K562 (cell line): ENCODE results near the gene ZBTB20. TPM values are rescaled to one million over a fixed set of nuclear protein-coding genes. Genes with fewer than 3 reads are reported as not detected.

Experiments used
- ATAC-seq: fragments of 200-7000 bp; cut with Tn5 transposase; 3 replicates; pipeline ENCODE4 v1.9.1; 2020; ENCODE audit warnings: moderate library complexity
- BruUV-seq: library from RNA; stranded (reverse); fragments of 400-500 nt; replicated peaks from 2 replicates; lab custom pipeline; 2021; lab: Mats Ljungman, UMichigan
- CTCF ChIA-PET: fragments of 300-600 bp; formaldehyde crosslinking; extraction: SDS; loops from one replicate; lab custom pipeline; 2021; ENCODE audit warnings: low intra/inter-chr PET ratio; lab: Yijun Ruan, JAX
- POLR2A ChIA-PET: fragments of 300-600, 350-650 bp; sonication (Branson Sonifier 250); formaldehyde crosslinking; extraction: SDS; loops from one replicate; lab custom pipeline; 2021; ENCODE audit warnings: antibody characterized with exemption, inconsistent platforms; lab: Yijun Ruan, JAX
- DNase-seq, 4 experiments: peaks; one replicate each; pipeline versions ENCODE4 v3.0.0 to v3.0.0-alpha.2; 2011 to 2018; ENCODE audit warnings: low spot score in 3 of 4, mixed read lengths in 3 of 4; ENCODE audit errors: extremely low read depth in 1 of 4
- FAIRE-seq: peaks from 2 replicates; lab custom pipeline; 2011; peaks lifted over from hg19 to GRCh38; lab: Jason Lieb, UNC
- H2AFZ ChIP-seq: 2 replicates; pipeline ENCODE4 v1.6.0; 2011; ENCODE audit warnings: low read depth, low read length, control low read depth, inconsistent platforms
- H3K27ac ChIP-seq: fragments of 200-600 bp; 3 replicates; pipeline ENCODE4 v1.8.0; 2011; ENCODE audit warnings: low read depth, mild to moderate bottlenecking, control low read depth, inconsistent platforms, low read length, moderate library complexity, mixed read lengths; ENCODE audit errors: extremely low read depth
- H3K27me3 ChIP-seq, 2 experiments: fragments of 300-600 bp in 1 of 2; 2 replicates in 1 of 2; 3 replicates in 1 of 2; pipeline versions ENCODE4 v1.6.0 to v1.8.0; 2011; ENCODE audit warnings: inconsistent platforms in 2 of 2, low read length in 2 of 2, mild to moderate bottlenecking in 1 of 2, mixed read lengths in 1 of 2, moderate library complexity in 1 of 2; ENCODE audit not compliant: control insufficient read depth in 2 of 2, insufficient read depth in 2 of 2
- H3K36me3 ChIP-seq: fragments of 300-600 bp; 3 replicates; pipeline ENCODE4 v1.8.0; 2011; ENCODE audit warnings: mild to moderate bottlenecking, low read length, inconsistent platforms; ENCODE audit not compliant: control insufficient read depth, insufficient read depth
- H3K4me1 ChIP-seq, 2 experiments: fragments of 200-600 bp in 1 of 2; replicated peaks in 1 of 2; 2 replicates in 1 of 2; 3 replicates in 1 of 2; pipeline versions ENCODE4 v1.5.1 to v1.8.0; 2011; ENCODE audit warnings: inconsistent platforms in 2 of 2, low read length in 2 of 2, mild to moderate bottlenecking in 1 of 2, mixed read lengths in 1 of 2, moderate library complexity in 1 of 2; ENCODE audit not compliant: control insufficient read depth in 2 of 2, insufficient read depth in 2 of 2
- H3K4me2 ChIP-seq: 2 replicates; pipeline ENCODE4 v1.6.1; 2011; ENCODE audit warnings: low read length, control low read depth, inconsistent platforms, mixed read lengths; ENCODE audit not compliant: insufficient read depth
- H3K4me3 ChIP-seq: fragments of 200-600 bp; sonication (generic), shearing (Covaris generic); 2 replicates; pipeline ENCODE4 v1.5.1; 2016; ENCODE audit warnings: control low read depth, inconsistent platforms
- H3K79me2 ChIP-seq: fragments of 200-600 bp; 3 replicates; pipeline ENCODE4 v1.8.0; 2011; ENCODE audit warnings: low read length, inconsistent platforms; ENCODE audit not compliant: control insufficient read depth, insufficient read depth
- H3K9ac ChIP-seq, 2 experiments: 2 replicates each; pipeline versions ENCODE4 v1.6.0 to v1.6.1; 2011; ENCODE audit warnings: low read depth in 2 of 2, low read length in 2 of 2, control low read depth in 1 of 2, inconsistent platforms in 1 of 2, mild to moderate bottlenecking in 1 of 2, mixed read lengths in 1 of 2; ENCODE audit not compliant: insufficient read depth in 1 of 2
- H3K9me1 ChIP-seq: one replicate; pipeline ENCODE4 v1.6.0; 2011; ENCODE audit warnings: inconsistent platforms, mild to moderate bottlenecking, low read length, moderate library complexity; ENCODE audit not compliant: control insufficient read depth, insufficient read depth
- H3K9me3 ChIP-seq: replicated peaks from 2 replicates; pipeline ENCODE4 v1.5.1; 2011; ENCODE audit warnings: low read depth, low read length, inconsistent platforms; ENCODE audit not compliant: control insufficient read depth, insufficient read depth
- H4K20me1 ChIP-seq: replicated peaks from 2 replicates; pipeline ENCODE4 v1.6.1; 2011; ENCODE audit warnings: low read length, inconsistent platforms, mixed read lengths; ENCODE audit not compliant: control insufficient read depth, insufficient read depth
- CTCFL ChIP-seq: IDR thresholded peaks from 2 replicates; pipeline ENCODE4 v1.6.1; 2011; ENCODE audit warnings: borderline replicate concordance, low read depth, mild to moderate bottlenecking, moderate library complexity, low read length; ENCODE audit not compliant: insufficient read depth, poor library complexity, severe bottlenecking
- FOXK1 ChIP-seq: sonication (generic); formaldehyde crosslinking; IDR thresholded peaks from 2 replicates; pipeline ENCODE4 v1.8.0; 2022; ENCODE audit warnings: missing genetic modification reagents, mild to moderate bottlenecking, borderline replicate concordance
- IRF1 ChIP-seq: sonication (generic); formaldehyde crosslinking; IDR thresholded peaks from 2 replicates; pipeline ENCODE4 v1.8.0; 2022; ENCODE audit warnings: missing genetic modification reagents, mild to moderate bottlenecking, borderline replicate concordance
- KHSRP ChIP-seq: fragments of 450-650 bp; IDR thresholded peaks from 2 replicates; pipeline ENCODE4 v1.6.1; 2017
- SREBF2 ChIP-seq: sonication (generic); formaldehyde crosslinking; IDR thresholded peaks from 2 replicates; pipeline ENCODE4 v1.4.0; 2020; ENCODE audit warnings: mild to moderate bottlenecking, missing genetic modification reagents
- TAF1 ChIP-seq: IDR thresholded peaks from 2 replicates; pipeline ENCODE4 v1.6.1; 2011; ENCODE audit warnings: mild to moderate bottlenecking, low read length, moderate library complexity; ENCODE audit not compliant: insufficient read depth, control insufficient read depth, severe bottlenecking; ENCODE audit errors: extremely low read depth
- WGBS: fragments of 100-300 bp; shearing (Covaris generic); methylation state at CpG from one replicate; pipeline ENCODE4 v1.1.6; 2016; ENCODE audit warnings: low coverage, mixed read lengths; ENCODE audit not compliant: insufficient coverage; ENCODE audit errors: missing lambda C conversion rate; 5-methylcytosine and 5-hydroxymethylcytosine counted together
- in situ Hi-C: fragments of 300-500 bp; cut with MboI; formaldehyde crosslinking; loops from 4 replicates; pipeline ENCODE4 v1.15.0; 2018; ENCODE audit warnings: inconsistent platforms, mixed read lengths
- intact Hi-C: fragments of 100-400 bp; cut with micrococcal nuclease; formaldehyde crosslinking; loops from 2 replicates; pipeline ENCODE4 v1.14.2; 2022
- polyA plus RNA-seq, 8 experiments: library from polyadenylated mRNA; depleted of rRNA in 4 of 8; stranded (reverse) in 5 of 8; unstranded in 3 of 8; fragments of >200 nt; fragmentation: Nextera tagmentation in 2 of 8; fragmentation: Illumina TruSeq in 1 of 8; extraction: Ambion mirVana in 2 of 8; extraction: Trizol in 1 of 8; gene quantifications; 2 replicates each; pipeline versions ENCODE4 v1.2.1 to v1.2.3, GENCODE V29; 2011 to 2014; ENCODE audit warnings: inconsistent platforms in 1 of 8, missing spikeins in 1 of 8
- total RNA-seq, 7 experiments: library from RNA; depleted of rRNA in 6 of 7; stranded (reverse); fragments of >200 nt in 6 of 7; fragmentation: Illumina TruSeq in 2 of 7; extraction: Trizol in 2 of 7; gene quantifications; 2 replicates each; pipeline versions ENCODE4 v1.2.1 to v1.2.3, GENCODE V29; 2011 to 2021; ENCODE audit warnings: low replicate concordance in 1 of 7
- TF ChIP-seq, protein P1 (sequence below): sonication (generic); formaldehyde crosslinking; IDR thresholded peaks from 2 replicates; pipeline ENCODE4 v1.8.0; 2023; ENCODE audit warnings: mild to moderate bottlenecking, missing genetic modification reagents
- TF ChIP-seq, protein P2 (sequence below): sonication (generic); formaldehyde crosslinking; IDR thresholded peaks from 2 replicates; pipeline ENCODE4 v1.8.0; 2022; ENCODE audit warnings: mild to moderate bottlenecking, missing genetic modification reagents
- TF ChIP-seq, protein P3 (sequence below): fragments of 250-450 bp; sonication (Bioruptor Pico); IDR thresholded peaks from 2 replicates; pipeline ENCODE4 v1.5.0; 2021

Gene ZBTB20
- total and polyA plus RNA-seq, 9 of the 15 experiments (the other 6 are each of a cell fraction or from before 2014, with no cell fraction given) = 0.17 to 1.7 (median 0.45) TPM

DNA sequence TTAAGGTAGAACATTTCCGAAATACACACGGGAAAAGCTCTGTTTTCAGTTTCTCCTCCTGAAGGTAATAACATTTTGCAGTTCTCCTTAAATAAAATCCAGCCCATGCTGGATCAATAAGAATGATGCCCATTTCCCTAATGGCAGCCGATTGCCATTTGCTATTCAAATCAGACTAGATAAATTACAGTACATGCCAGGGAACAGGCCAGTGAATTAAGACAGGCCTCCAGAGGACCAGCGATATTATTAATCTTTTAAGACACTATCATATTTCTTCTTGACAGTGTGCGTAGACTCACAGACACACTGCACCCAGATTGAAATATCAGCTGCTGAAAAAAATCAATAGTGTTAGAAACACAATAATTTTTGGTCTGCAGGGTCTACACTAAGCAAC is 431.0 kb downstream of the ZBTB20 start:
- ATAC-seq = no peak
- TF ChIP-seq TAF1 = no peak
- no peak for TF ChIP-seq IRF1 (CRISPR knock-in tag)
- no peak for TF ChIP-seq KHSRP
- TF ChIP-seq CTCFL = no peak
- no peak for TF ChIP-seq SREBF2 (CRISPR knock-in tag)
- TF ChIP-seq, protein P1, sequence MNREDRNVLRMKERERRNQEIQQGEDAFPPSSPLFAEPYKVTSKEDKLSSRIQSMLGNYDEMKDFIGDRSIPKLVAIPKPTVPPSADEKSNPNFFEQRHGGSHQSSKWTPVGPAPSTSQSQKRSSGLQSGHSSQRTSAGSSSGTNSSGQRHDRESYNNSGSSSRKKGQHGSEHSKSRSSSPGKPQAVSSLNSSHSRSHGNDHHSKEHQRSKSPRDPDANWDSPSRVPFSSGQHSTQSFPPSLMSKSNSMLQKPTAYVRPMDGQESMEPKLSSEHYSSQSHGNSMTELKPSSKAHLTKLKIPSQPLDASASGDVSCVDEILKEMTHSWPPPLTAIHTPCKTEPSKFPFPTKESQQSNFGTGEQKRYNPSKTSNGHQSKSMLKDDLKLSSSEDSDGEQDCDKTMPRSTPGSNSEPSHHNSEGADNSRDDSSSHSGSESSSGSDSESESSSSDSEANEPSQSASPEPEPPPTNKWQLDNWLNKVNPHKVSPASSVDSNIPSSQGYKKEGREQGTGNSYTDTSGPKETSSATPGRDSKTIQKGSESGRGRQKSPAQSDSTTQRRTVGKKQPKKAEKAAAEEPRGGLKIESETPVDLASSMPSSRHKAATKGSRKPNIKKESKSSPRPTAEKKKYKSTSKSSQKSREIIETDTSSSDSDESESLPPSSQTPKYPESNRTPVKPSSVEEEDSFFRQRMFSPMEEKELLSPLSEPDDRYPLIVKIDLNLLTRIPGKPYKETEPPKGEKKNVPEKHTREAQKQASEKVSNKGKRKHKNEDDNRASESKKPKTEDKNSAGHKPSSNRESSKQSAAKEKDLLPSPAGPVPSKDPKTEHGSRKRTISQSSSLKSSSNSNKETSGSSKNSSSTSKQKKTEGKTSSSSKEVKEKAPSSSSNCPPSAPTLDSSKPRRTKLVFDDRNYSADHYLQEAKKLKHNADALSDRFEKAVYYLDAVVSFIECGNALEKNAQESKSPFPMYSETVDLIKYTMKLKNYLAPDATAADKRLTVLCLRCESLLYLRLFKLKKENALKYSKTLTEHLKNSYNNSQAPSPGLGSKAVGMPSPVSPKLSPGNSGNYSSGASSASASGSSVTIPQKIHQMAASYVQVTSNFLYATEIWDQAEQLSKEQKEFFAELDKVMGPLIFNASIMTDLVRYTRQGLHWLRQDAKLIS (CRISPR knock-in tag) = no peak
- no peak for TF ChIP-seq FOXK1 (CRISPR knock-in tag)
- TF ChIP-seq, protein P2, sequence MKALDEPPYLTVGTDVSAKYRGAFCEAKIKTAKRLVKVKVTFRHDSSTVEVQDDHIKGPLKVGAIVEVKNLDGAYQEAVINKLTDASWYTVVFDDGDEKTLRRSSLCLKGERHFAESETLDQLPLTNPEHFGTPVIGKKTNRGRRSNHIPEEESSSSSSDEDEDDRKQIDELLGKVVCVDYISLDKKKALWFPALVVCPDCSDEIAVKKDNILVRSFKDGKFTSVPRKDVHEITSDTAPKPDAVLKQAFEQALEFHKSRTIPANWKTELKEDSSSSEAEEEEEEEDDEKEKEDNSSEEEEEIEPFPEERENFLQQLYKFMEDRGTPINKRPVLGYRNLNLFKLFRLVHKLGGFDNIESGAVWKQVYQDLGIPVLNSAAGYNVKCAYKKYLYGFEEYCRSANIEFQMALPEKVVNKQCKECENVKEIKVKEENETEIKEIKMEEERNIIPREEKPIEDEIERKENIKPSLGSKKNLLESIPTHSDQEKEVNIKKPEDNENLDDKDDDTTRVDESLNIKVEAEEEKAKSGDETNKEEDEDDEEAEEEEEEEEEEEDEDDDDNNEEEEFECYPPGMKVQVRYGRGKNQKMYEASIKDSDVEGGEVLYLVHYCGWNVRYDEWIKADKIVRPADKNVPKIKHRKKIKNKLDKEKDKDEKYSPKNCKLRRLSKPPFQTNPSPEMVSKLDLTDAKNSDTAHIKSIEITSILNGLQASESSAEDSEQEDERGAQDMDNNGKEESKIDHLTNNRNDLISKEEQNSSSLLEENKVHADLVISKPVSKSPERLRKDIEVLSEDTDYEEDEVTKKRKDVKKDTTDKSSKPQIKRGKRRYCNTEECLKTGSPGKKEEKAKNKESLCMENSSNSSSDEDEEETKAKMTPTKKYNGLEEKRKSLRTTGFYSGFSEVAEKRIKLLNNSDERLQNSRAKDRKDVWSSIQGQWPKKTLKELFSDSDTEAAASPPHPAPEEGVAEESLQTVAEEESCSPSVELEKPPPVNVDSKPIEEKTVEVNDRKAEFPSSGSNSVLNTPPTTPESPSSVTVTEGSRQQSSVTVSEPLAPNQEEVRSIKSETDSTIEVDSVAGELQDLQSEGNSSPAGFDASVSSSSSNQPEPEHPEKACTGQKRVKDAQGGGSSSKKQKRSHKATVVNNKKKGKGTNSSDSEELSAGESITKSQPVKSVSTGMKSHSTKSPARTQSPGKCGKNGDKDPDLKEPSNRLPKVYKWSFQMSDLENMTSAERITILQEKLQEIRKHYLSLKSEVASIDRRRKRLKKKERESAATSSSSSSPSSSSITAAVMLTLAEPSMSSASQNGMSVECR = no peak
- TF ChIP-seq, protein P3, sequence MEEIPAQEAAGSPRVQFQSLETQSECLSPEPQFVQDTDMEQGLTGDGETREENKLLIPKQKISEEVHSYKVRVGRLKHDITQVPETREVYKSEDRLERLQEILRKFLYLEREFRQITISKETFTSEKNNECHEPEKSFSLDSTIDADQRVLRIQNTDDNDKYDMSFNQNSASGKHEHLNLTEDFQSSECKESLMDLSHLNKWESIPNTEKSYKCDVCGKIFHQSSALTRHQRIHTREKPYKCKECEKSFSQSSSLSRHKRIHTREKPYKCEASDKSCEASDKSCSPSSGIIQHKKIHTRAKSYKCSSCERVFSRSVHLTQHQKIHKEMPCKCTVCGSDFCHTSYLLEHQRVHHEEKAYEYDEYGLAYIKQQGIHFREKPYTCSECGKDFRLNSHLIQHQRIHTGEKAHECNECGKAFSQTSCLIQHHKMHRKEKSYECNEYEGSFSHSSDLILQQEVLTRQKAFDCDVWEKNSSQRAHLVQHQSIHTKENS = no peak

More for the DNA sequence above, 431.0 kb downstream of the ZBTB20 start:
- Histone ChIP-seq H2AFZ (no peak overlapping the region), H3K36me3 (no peaks in the 10 kb centered on the region), H3K27ac (no peak overlapping the region), H3K9me3 (no peaks in the 10 kb centered on the region), H3K4me1 (no peaks in the 10 kb centered on the region), H3K27me3 (no peaks in the 10 kb centered on the region), H3K4me2 (no peak overlapping the region), H3K4me3 (no peak overlapping the region), H3K9ac (no peak overlapping the region), H3K9me1 (no peaks in the 10 kb centered on the region), H4K20me1 (no peaks in the 10 kb centered on the region), H3K79me2 (no peaks in the 10 kb centered on the region)
- POLR2A ChIA-PET = no interaction called here
- CTCF ChIA-PET = no interaction called here
- intact Hi-C loops = no loop called here
- FAIRE-seq (no peak), DNase-seq (no peak)
- no TSS peak for BruUV-seq
- in situ Hi-C loops = no loop called here
- 6% methylated on average over 5 of the region's 5 CpGs for WGBS
